ELF-1 (cell line): ENCODE results near the gene IFNG.
A peak's percentile ranks its signal among the peaks of the same experiment; 100 is the strongest.

Experiments used
- DNase-seq: peaks from one replicate; pipeline ENCODE4 v3.0.0-alpha.2; 2016; ENCODE audit warnings: low read depth, low spot score

The IFNG gene

DNA sequence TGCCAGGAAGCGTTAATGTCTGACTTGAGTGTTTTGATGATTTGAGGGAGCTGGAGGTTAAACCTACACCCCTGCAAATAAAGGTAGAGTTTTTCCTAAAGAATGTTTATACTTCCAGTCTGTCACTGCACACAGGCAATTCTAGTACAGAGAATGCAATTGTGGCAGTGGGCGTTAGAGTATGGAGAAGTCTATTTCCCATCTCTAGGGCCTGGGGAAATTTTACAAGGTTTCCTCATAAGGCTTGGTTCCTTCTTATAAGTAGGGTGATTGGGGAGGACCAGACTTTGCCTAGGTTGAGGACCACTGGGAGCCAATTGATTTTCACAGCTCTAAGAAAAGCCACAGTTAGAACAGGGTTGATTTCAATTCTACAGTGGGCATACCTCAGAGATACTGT lies 44.3 kb downstream of the IFNG start:
- no peak for DNase-seq

DNA sequence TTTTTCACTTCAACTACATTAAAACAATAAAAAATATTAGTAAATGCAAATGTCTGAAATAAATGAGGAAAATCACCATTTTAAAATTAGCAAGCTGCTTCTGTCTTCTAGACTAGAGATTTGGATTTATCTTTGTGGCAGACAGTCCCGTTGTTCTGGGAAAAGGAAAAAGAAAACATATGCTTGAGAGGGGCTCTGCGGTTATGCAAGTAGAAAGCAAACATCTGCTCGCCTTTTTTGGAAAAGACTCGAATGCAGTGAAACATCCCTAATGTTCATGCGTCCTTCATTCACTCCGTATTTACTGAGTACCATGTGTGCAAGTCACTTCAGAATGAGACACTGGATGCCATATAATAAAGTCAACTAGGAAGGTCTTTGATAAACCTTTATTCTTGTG lies 44.9 kb downstream of the IFNG start:
- no peak for DNase-seq

DNA sequence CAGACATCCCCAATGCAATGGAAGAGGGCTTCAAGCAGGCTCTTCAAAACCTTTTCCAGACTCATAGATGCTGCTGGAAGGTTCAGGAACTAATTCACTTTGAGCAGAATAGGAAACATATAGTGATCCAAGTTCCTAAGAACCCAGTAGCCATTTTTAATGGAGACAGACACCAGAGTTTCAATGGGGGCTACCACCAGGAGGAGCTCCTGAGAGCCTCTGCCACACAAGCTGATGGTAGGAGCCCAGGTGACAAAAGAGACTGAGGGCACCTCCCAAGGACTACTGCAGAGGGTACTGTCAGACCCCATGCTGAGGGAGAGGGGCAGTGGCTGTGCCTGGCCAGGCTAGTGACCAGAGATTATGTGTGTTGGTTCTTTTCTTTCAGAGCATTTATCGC lies 45.9 kb downstream of the IFNG start:
- DNase-seq: peak; percentile 44

DNA sequence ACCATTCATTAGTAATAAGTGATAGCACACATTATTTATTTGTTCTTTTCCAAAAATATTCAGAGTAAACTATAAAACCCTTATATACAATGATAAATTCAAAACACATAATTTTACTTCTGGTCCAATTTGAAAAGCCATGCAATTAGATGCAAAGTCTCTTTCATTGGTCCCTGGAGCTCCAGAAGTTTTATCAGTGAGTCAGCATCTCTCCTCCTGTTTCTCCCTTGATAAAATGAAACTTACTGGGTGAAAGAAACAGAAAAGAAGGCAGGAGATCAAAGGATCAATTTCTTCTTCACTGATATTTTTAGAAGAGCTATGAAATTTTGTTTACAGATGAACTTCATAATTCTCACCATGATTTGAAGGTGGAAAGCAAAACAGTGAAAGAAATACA lies 47.5 kb downstream of the IFNG start:
- DNase-seq: no peak

DNA sequence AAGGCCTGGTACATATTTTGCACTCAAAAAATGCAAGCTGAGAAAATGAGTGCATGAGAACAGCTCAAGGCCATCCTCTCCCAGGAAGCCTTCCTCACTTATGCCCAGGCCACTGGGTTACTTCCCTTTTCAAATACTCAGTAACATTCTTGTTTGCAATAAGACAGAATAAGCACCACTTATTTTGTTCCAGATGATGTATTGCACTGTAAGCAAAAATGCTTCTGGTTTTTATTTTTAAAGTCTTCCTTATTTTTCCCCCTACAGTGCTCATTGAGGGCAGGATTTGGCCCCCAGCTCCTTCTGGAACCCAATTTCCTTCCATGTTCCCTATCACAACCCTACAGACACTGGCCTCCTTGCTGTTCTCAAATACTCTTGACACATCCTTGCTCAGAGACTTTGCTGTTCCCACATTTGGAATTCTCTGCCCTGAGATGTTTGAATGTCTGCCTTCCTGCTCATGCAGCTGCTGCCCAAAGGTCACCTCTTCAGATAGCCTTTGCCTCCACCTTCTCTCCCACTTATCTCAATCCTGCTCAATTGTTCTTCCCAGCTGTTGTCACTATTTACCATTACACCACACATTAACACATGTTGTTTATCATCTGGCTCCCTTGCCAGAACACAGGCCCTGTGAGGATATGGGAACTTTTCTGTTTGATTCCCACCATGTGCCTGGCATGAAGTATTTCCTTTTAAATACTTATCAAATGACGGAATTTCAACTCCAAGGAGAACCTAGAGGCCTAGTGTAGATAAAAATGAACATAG lies 49.9 kb downstream of the IFNG start:
- DNase-seq: no peak

DNA sequence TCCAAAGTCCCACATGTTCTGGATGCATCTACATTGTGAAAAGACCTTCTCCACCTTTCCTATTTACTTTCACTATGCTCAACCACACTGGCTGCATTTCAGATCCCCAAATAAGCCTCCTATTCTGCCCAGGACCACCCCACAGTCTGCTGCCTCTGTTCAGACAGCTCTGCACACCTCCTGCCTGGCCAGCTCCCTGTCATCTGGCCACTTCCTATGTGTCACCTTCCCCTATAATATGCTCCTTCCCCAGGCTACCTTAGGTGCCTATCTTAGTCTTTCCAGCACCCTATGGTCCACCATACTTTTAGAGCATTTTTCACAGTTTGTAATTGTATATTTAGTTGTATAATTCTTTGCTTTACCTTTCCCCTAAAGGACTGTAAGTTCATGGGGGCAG lies 50.5 kb downstream of the IFNG start:
- DNase-seq: no peak

DNA sequence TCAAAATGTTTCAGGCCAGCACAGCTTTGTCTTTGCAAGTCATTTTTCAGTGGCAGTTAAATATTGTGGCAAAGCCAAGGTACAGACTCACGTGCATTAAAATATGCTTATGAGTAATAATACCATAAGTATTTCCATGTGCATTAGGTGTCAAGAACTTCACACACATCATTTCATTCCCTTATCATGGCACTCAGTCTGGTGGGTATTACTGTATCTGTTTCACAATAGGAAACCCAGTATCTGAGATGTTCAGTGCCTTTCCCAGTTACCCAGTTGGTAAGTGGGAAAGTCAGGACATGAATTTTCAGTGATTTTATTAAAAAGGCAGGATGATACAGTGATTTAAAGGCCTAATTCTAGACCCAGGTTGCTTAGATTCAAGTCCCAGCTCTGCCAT lies 52.9 kb downstream of the IFNG start:
- no peak for DNase-seq

DNA sequence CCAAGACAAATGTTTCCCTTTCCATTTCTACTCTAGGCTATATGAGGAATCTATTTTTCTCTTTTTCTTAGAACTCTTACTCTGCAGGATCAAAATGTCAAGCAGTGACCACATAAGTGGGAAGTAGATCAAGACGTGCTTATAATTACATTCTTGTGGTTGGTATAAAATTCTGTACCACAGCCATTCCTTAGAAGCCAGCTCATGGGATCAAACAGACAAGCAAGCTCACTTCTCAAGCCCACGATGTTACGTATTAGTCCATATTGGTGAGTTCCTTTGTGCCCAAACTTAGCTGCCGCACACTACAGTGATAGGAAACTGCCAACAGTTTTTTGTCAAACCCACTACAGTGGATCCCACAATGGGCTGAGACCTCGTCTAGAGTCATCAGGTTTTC lies 53.4 kb downstream of the IFNG start:
- no peak for DNase-seq
